HepG2 (cell line): Measurements from ENCODE around the gene MTX1. TPM values are rescaled to one million over a fixed set of nuclear protein-coding genes. Genes with fewer than 3 reads are reported as not detected.

ENCODE experiments used
- ATAC-seq: fragments of 200-7000 bp; cut with Tn5 transposase; 3 replicates; pipeline ENCODE4 v1.9.1; 2020; ENCODE audit warnings: mild to moderate bottlenecking, moderate library complexity
- BruUV-seq: library from RNA; stranded (reverse); fragments of 400-500 nt; replicated peaks from 2 replicates; lab custom pipeline; 2021; lab: Mats Ljungman, UMichigan
- CTCF ChIA-PET: fragments of 300-600 bp; formaldehyde crosslinking; extraction: SDS; loops from one replicate; lab custom pipeline; 2021; ENCODE audit warnings: low total read pairs, inconsistent platforms, low intra/inter-chr PET ratio; lab: Yijun Ruan, JAX
- POLR2A ChIA-PET: fragments of 350-600 bp; sonication (Branson Sonifier 250); formaldehyde crosslinking; loops from one replicate; lab custom pipeline; 2020; ENCODE audit warnings: antibody characterized with exemption, inconsistent platforms; lab: Yijun Ruan, JAX
- DNase-seq: peaks from one replicate; pipeline ENCODE4 v3.0.0-alpha.2; 2015; ENCODE audit warnings: low spot score
- FAIRE-seq: peaks from 3 replicates; lab custom pipeline; 2011; peaks lifted over from hg19 to GRCh38; lab: Jason Lieb, UNC
- H2AFZ ChIP-seq: one replicate; pipeline ENCODE4 v1.6.1; 2011; ENCODE audit warnings: low read length, inconsistent platforms
- H3K27ac ChIP-seq: fragments of 300-600 bp; 3 replicates; pipeline ENCODE4 v1.8.0; 2011; ENCODE audit warnings: mixed run types, mild to moderate bottlenecking, mixed read lengths, low read length, inconsistent platforms; ENCODE audit not compliant: insufficient read depth; ENCODE audit errors: extremely low read length
- H3K27me3 ChIP-seq, 2 experiments: fragments of 200-600 bp in 1 of 2; 2 replicates in 1 of 2; 3 replicates in 1 of 2; pipeline versions ENCODE4 v1.6.0 to v1.8.0; 2011; ENCODE audit warnings: low read length in 2 of 2, mild to moderate bottlenecking in 2 of 2, moderate library complexity in 2 of 2, inconsistent platforms in 1 of 2; ENCODE audit not compliant: insufficient read depth in 2 of 2, control insufficient read depth in 1 of 2
- H3K36me3 ChIP-seq, 2 experiments: fragments of 200-600 bp in 1 of 2; replicated peaks in 1 of 2; 2 replicates in 1 of 2; 3 replicates in 1 of 2; pipeline versions ENCODE4 v1.5.1 to v1.8.0; 2011; ENCODE audit warnings: low read length in 2 of 2, inconsistent platforms in 1 of 2; ENCODE audit not compliant: insufficient read depth in 2 of 2, control insufficient read depth in 1 of 2
- H3K4me1 ChIP-seq: 2 replicates; pipeline ENCODE4 v1.5.1; 2012; ENCODE audit warnings: low read length, inconsistent platforms; ENCODE audit not compliant: insufficient read depth
- H3K4me2 ChIP-seq: 2 replicates; pipeline ENCODE4 v1.6.0; 2011; ENCODE audit warnings: low read depth, low read length, inconsistent platforms
- H3K4me3 ChIP-seq, 3 experiments: fragments of 200-600 bp in 1 of 3; sonication (generic), shearing (Covaris generic) in 1 of 3; replicated peaks in 1 of 3; 2 replicates each; pipeline ENCODE4 v1.5.1; 2011 to 2016; ENCODE audit warnings: low read length in 3 of 3, inconsistent platforms in 2 of 3, low read depth in 2 of 3, mild to moderate bottlenecking in 2 of 3, control low read depth in 1 of 3, mixed read lengths in 1 of 3; ENCODE audit not compliant: insufficient read depth in 1 of 3
- H3K79me2 ChIP-seq: one replicate; pipeline ENCODE4 v1.6.1; 2011; ENCODE audit warnings: low read length, inconsistent platforms; ENCODE audit not compliant: insufficient read depth
- H3K9ac ChIP-seq: 2 replicates; pipeline ENCODE4 v1.6.0; 2011; ENCODE audit warnings: mild to moderate bottlenecking, low read depth, low read length, inconsistent platforms; ENCODE audit not compliant: insufficient read depth
- H3K9me3 ChIP-seq: 2 replicates; pipeline ENCODE4 v1.5.1; 2012; ENCODE audit warnings: mild to moderate bottlenecking, low read length
- H4K20me1 ChIP-seq: 2 replicates; pipeline ENCODE4 v1.6.0; 2011; ENCODE audit warnings: inconsistent platforms, mild to moderate bottlenecking, low read length, moderate library complexity; ENCODE audit not compliant: insufficient read depth
- AGO2 ChIP-seq: fragments of 200-400 bp; formaldehyde crosslinking; optimal IDR thresholded peaks from 2 replicates; pipeline ENCODE3; 2017; ENCODE audit warnings: mild to moderate bottlenecking, low read depth, low read length, moderate library complexity
- FLYWCH1 ChIP-seq: sonication (generic); formaldehyde crosslinking; IDR thresholded peaks from 2 replicates; pipeline ENCODE4 v1.8.1; 2023; ENCODE audit warnings: mild to moderate bottlenecking, missing genetic modification reagents
- NR2F6 ChIP-seq, 2 experiments: IDR thresholded peaks; 2 replicates each; pipeline ENCODE4 v1.6.1; 2016; ENCODE audit warnings: antibody characterized with exemption in 1 of 2, mild to moderate bottlenecking in 1 of 2
- U2AF1 ChIP-seq: fragments of 200-400 bp; formaldehyde crosslinking; optimal IDR thresholded peaks from 2 replicates; pipeline ENCODE3; 2017; ENCODE audit warnings: mild to moderate bottlenecking, low read depth, low read length
- ZFP37 ChIP-seq: sonication (generic); formaldehyde crosslinking; IDR thresholded peaks from 2 replicates; pipeline ENCODE4 v1.4.0; 2020; ENCODE audit warnings: missing genetic modification reagents, borderline replicate concordance
- ZNF136 ChIP-seq: sonication (generic); formaldehyde crosslinking; IDR thresholded peaks from 2 replicates; pipeline ENCODE4 v1.8.1; 2022; ENCODE audit warnings: low read depth, mild to moderate bottlenecking, moderate library complexity, missing genetic modification reagents
- ZNF484 ChIP-seq: sonication (generic); formaldehyde crosslinking; IDR thresholded peaks from 2 replicates; pipeline ENCODE4 v1.5.1; 2020; ENCODE audit warnings: mild to moderate bottlenecking, low read depth, missing genetic modification reagents, borderline replicate concordance
- ZNF543 ChIP-seq: sonication (generic); formaldehyde crosslinking; IDR thresholded peaks from 2 replicates; pipeline ENCODE4 v1.4.0; 2020; ENCODE audit warnings: mild to moderate bottlenecking, missing genetic modification reagents
- WGBS: methylation state at CpG from one replicate; pipeline ENCODE4 v1.1.6; 2017; ENCODE audit warnings: low lambda C conversion rate; 5-methylcytosine and 5-hydroxymethylcytosine counted together
- in situ Hi-C: cut with HindIII; loops from 2 replicates; pipeline ENCODE4 v1.10.0; 2017; ENCODE audit warnings: low pct_unique_long_range_greater_than_20kb; ENCODE audit not compliant: extremely low pct_ligation_motif_present
- intact Hi-C: fragments of 100-400 bp; cut with micrococcal nuclease; formaldehyde crosslinking; loops from one replicate; pipeline ENCODE4 v1.10.0; 2022; ENCODE audit not compliant: unreplicated experiment
- polyA plus RNA-seq, 8 experiments: library from polyadenylated mRNA; depleted of rRNA in 3 of 8; stranded (reverse) in 7 of 8; unstranded in 1 of 8; fragments of >200 nt; fragmentation: Illumina TruSeq in 4 of 8; extraction: Trizol in 4 of 8; gene quantifications; 2 replicates each; pipeline versions ENCODE4 v1.2.1 to v1.2.3, GENCODE V29; 2011 to 2016; ENCODE audit warnings: low read depth in 4 of 8, missing spikeins in 1 of 8, mixed read lengths in 1 of 8; ENCODE audit not compliant: insufficient read depth in 1 of 8
- total RNA-seq, 5 experiments: library from RNA; depleted of rRNA; stranded (reverse); fragments of >200 nt; fragmentation: Illumina TruSeq; extraction: Trizol; gene quantifications; 2 replicates each; pipeline ENCODE4 v1.2.3, GENCODE V29; 2016; ENCODE audit warnings: low read depth in 1 of 5
- TF ChIP-seq, protein P1 (sequence below): sonication (generic); formaldehyde crosslinking; conservative IDR thresholded peaks from 2 replicates; pipeline ENCODE4 v1.4.0; 2020; ENCODE audit warnings: mild to moderate bottlenecking, missing genetic modification reagents, moderate library complexity
- TF ChIP-seq, protein P2 (sequence below): sonication (generic); formaldehyde crosslinking; IDR thresholded peaks from 2 replicates; pipeline ENCODE4 v1.4.0; 2020; ENCODE audit warnings: mild to moderate bottlenecking, missing genetic modification reagents
- TF ChIP-seq, protein P3 (sequence below): sonication (generic); formaldehyde crosslinking; IDR thresholded peaks from 2 replicates; pipeline ENCODE4 v1.5.1; 2020; ENCODE audit warnings: missing genetic modification reagents, mild to moderate bottlenecking, borderline replicate concordance

The MTX1 gene
- total and polyA plus RNA-seq, 2 of the 13 experiments (the other 11 are each of a cell fraction or from before 2014, with no cell fraction given): 64.5 to 72.6 TPM

- ChIA-PET POLR2A (no interaction called here), CTCF (no interaction called here)
- TF ChIP-seq ZNF543 (CRISPR knock-in tag) (no peak), NR2F6 (IDR thresholded peaks at IDR 0.05) (no peak), NR2F6 (CRISPR knock-in tag; IDR thresholded peaks at IDR 0.05) (no peak)
- no peaks in the 10 kb centered on the region for H3K9me3 ChIP-seq
- peaks cover 13% of the 10 kb centered on the region for H3K4me1 ChIP-seq
- H3K9ac ChIP-seq: no peak overlapping the region
- FAIRE-seq (no peak), DNase-seq (no peak), ATAC-seq (no peak)
- H3K27ac ChIP-seq: no peak overlapping the region
- H3K36me3 ChIP-seq: no peaks in the 10 kb centered on the region
- no peak overlapping the region for H3K4me3 ChIP-seq
- intact Hi-C loops: loop anchor here (10.0 kb wide), 1 partner anchor 103 kb away; the partner anchor contains the start of genes FDPS and PKLR
- 8% methylated on average over 5 of the region's 7 CpGs for WGBS
- BruUV-seq: no TSS peak
- H4K20me1 ChIP-seq: no peaks in the 10 kb centered on the region
- in situ Hi-C loops: loop anchor here (10.0 kb wide), 1 partner anchor 393 kb away; no protein-coding TSS in a partner anchor
- H3K4me2 ChIP-seq: no peak overlapping the region
- peaks cover 0 to 38% of the 10 kb centered on the region in 2 experiments; a peak in 4 of 5 replicates for H3K27me3 ChIP-seq
- no peaks in the 10 kb centered on the region for H3K79me2 ChIP-seq
- H2AFZ ChIP-seq: no peak overlapping the region
Observed at GRCh38 chr1:155202198-155202597, 6.3 kb upstream of the MTX1 start.

DNA sequence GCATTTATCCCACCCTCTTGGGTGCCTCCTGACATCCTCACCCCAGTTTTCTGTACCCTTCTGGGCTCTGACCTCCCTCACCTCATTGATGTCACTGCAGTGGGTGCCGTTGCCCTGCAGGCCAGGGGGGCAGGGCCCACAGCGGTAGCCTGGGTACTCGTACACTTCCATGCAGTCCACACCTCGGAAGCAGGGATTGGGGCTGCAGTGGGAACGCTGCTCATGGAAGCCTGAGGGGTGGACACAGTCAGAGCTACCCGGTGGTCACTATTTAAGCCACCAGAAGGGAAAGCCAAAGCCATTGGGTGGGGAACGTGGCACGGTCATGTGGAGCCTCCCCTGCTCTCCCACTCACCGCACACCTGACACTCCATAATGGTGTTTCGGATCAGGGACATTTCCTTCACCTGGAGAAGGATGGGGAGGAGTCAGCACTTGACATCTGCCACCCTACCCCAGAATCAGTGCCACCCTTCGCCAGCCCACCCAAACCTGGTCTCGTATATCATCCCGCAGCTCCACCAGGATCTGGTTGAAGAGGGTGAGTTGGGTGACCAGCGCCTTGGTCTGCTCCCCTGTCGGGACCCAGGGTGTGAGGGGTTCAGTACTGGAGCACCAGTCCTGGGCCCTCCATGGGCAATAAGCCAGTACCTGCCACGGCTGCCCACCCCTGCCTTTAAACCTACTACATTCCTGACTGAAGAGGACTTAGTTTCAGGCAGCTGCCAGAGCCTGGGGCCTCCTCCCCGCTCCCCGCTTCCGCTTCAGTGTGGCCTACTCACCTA, 5.6 kb upstream of the MTX1 start:
- H3K9ac ChIP-seq: no peak overlapping the region
- WGBS: 54% methylated on average over 10 of the region's 19 CpGs
- in situ Hi-C loops: loop anchor here (10.0 kb wide), 1 partner anchor 392 kb away; no protein-coding TSS in a partner anchor
- DNase-seq: no peak
- no peak overlapping the region for H2AFZ ChIP-seq
- H3K27ac ChIP-seq: no peak overlapping the region
- no peaks in the 10 kb centered on the region for H3K79me2 ChIP-seq
- intact Hi-C loops: loop anchor here (10.0 kb wide), 1 partner anchor 102 kb away; the partner anchor contains the start of genes FDPS and PKLR
- ChIA-PET POLR2A (interaction anchor here (1.1 kb wide), 1 partner anchor 24 kb away, joined by 3 read pairs; no protein-coding TSS in a partner anchor), CTCF (no interaction called here)
- BruUV-seq: no TSS peak
- H3K36me3 ChIP-seq: no peaks in the 10 kb centered on the region
- no peak for ATAC-seq
- FAIRE-seq: no peak
- peaks cover 0 to 33% of the 10 kb centered on the region in 2 experiments; a peak in 4 of 5 replicates for H3K27me3 ChIP-seq
- H3K4me1 ChIP-seq: peaks cover 14% of the 10 kb centered on the region
- H3K4me2 ChIP-seq: no peak overlapping the region
- H3K4me3 ChIP-seq: no peak overlapping the region
- H4K20me1 ChIP-seq: no peaks in the 10 kb centered on the region
- no peaks in the 10 kb centered on the region for H3K9me3 ChIP-seq
- TF ChIP-seq FLYWCH1 (CRISPR knock-in tag): no peak
- no peak for TF ChIP-seq ZFP37 (CRISPR knock-in tag)
- TF ChIP-seq, protein P1, sequence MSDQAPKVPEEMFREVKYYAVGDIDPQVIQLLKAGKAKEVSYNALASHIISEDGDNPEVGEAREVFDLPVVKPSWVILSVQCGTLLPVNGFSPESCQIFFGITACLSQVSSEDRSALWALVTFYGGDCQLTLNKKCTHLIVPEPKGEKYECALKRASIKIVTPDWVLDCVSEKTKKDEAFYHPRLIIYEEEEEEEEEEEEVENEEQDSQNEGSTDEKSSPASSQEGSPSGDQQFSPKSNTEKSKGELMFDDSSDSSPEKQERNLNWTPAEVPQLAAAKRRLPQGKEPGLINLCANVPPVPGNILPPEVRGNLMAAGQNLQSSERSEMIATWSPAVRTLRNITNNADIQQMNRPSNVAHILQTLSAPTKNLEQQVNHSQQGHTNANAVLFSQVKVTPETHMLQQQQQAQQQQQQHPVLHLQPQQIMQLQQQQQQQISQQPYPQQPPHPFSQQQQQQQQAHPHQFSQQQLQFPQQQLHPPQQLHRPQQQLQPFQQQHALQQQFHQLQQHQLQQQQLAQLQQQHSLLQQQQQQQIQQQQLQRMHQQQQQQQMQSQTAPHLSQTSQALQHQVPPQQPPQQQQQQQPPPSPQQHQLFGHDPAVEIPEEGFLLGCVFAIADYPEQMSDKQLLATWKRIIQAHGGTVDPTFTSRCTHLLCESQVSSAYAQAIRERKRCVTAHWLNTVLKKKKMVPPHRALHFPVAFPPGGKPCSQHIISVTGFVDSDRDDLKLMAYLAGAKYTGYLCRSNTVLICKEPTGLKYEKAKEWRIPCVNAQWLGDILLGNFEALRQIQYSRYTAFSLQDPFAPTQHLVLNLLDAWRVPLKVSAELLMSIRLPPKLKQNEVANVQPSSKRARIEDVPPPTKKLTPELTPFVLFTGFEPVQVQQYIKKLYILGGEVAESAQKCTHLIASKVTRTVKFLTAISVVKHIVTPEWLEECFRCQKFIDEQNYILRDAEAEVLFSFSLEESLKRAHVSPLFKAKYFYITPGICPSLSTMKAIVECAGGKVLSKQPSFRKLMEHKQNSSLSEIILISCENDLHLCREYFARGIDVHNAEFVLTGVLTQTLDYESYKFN (CRISPR knock-in tag): no peak
- TF ChIP-seq, protein P2, sequence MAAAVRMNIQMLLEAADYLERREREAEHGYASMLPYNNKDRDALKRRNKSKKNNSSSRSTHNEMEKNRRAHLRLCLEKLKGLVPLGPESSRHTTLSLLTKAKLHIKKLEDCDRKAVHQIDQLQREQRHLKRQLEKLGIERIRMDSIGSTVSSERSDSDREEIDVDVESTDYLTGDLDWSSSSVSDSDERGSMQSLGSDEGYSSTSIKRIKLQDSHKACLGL: no peak
- TF ChIP-seq, protein P3, sequence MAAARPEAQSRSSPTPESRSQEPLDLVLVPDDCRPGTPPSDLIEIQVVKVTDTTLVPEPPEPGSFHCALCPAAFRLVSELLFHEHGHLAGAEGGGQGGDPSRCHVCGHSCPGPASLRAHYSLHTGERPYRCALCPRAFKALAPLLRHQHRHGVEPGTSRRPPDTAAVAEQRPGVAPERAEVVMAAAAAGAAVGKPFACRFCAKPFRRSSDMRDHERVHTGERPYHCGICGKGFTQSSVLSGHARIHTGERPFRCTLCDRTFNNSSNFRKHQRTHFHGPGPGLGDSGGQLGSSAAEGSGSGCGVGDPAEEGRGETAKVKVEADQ: no peak
- no peak for TF ChIP-seq ZNF136 (CRISPR knock-in tag)
- TF ChIP-seq U2AF1: no peak
- no peak for TF ChIP-seq AGO2
- no peak for TF ChIP-seq ZNF484 (CRISPR knock-in tag)
